Type B pancreatic cell (in vitro differentiated cells): ENCODE data around the gene GRIN1. TPM values are rescaled to one million over a fixed set of nuclear protein-coding genes. Genes with fewer than 3 reads are reported as not detected.

Experiments used
- DNase-seq: peaks from one replicate; pipeline ENCODE4 v3.0.0; 2021; ENCODE audit warnings: mixed read lengths; ENCODE audit not compliant: unreplicated experiment; ENCODE audit errors: extremely low spot score
- H3K27ac Mint-ChIP-seq: 2 replicates; pipeline ENCODE4 v1.8.0; 2021; ENCODE audit warnings: mild to moderate bottlenecking, mixed read lengths
- H3K27me3 Mint-ChIP-seq: 2 replicates; pipeline ENCODE4 v1.8.0; 2021; ENCODE audit warnings: mixed read lengths
- H3K36me3 Mint-ChIP-seq: 2 replicates; pipeline ENCODE4 v1.8.0; 2021; ENCODE audit warnings: mixed read lengths
- H3K4me1 Mint-ChIP-seq: one replicate; pipeline ENCODE4 v1.8.0; 2021; ENCODE audit warnings: mixed read lengths; ENCODE audit not compliant: unreplicated experiment
- H3K4me3 Mint-ChIP-seq: 2 replicates; pipeline ENCODE4 v1.8.0; 2021; ENCODE audit warnings: mild to moderate bottlenecking, mixed read lengths
- H3K9me3 Mint-ChIP-seq: 2 replicates; pipeline ENCODE4 v1.8.0; 2021; ENCODE audit warnings: mixed read lengths
- CTCF ChIP-seq: fragments of 200-600 bp; sonication (generic); conservative IDR thresholded peaks from 2 replicates; pipeline ENCODE4 v1.5.0; 2021; ENCODE audit warnings: antibody characterized with exemption, mild to moderate bottlenecking
- total RNA-seq: library from RNA; stranded (reverse); gene quantifications from 2 replicates; pipeline ENCODE4 v1.2.1, GENCODE V29; 2021; ENCODE audit warnings: low replicate concordance

GRIN1 gene
- total RNA-seq, 1 donor from 2014 or later: 0.94 TPM

- TF ChIP-seq CTCF: no peak
- H3K4me1 Mint-ChIP-seq: no peaks in the 10 kb centered on the region
- no peak overlapping the region for H3K27ac Mint-ChIP-seq
- no peaks in the 10 kb centered on the region for H3K9me3 Mint-ChIP-seq
- H3K27me3 Mint-ChIP-seq: peaks cover 78% of the 10 kb centered on the region
- DNase-seq: no peak
- H3K4me3 Mint-ChIP-seq: peak overlapping the region; percentile 74
- H3K36me3 Mint-ChIP-seq: no peaks in the 10 kb centered on the region
These were observed 23.8 kb downstream of the GRIN1 start for GRCh38 chr9:137162505-137163364.

- H3K27me3 Mint-ChIP-seq: peaks cover 73% of the 10 kb centered on the region
- DNase-seq: no peak
- no peaks in the 10 kb centered on the region for H3K9me3 Mint-ChIP-seq
- no peak for TF ChIP-seq CTCF
- H3K36me3 Mint-ChIP-seq: no peaks in the 10 kb centered on the region
- no peak overlapping the region for H3K27ac Mint-ChIP-seq
- H3K4me1 Mint-ChIP-seq: no peaks in the 10 kb centered on the region
- peak overlapping the region; percentile 60 for H3K4me3 Mint-ChIP-seq
These were observed 24.4 kb downstream of the GRIN1 start for GRCh38 chr9:137163365-137163715.

GRCh38 chr9:137163805-137164204 is 24.9 kb downstream of the GRIN1 start:
- H3K4me3 Mint-ChIP-seq: peak overlapping the region; percentile 60
- H3K4me1 Mint-ChIP-seq: no peaks in the 10 kb centered on the region
- H3K27ac Mint-ChIP-seq: no peak overlapping the region
- H3K9me3 Mint-ChIP-seq: no peaks in the 10 kb centered on the region
- no peak for TF ChIP-seq CTCF
- DNase-seq: no peak
- H3K27me3 Mint-ChIP-seq: peaks cover 68% of the 10 kb centered on the region
- H3K36me3 Mint-ChIP-seq: no peaks in the 10 kb centered on the region

GRCh38 chr9:137164370-137165249 is 25.7 kb downstream of the GRIN1 start:
- Mint-ChIP-seq H3K4me3 (no peak overlapping the region), H3K36me3 (no peaks in the 10 kb centered on the region), H3K27ac (no peak overlapping the region), H3K27me3 (peaks cover 60% of the 10 kb centered on the region), H3K4me1 (no peaks in the 10 kb centered on the region), H3K9me3 (no peaks in the 10 kb centered on the region)
- no peak for TF ChIP-seq CTCF
- DNase-seq: no peak

GRCh38 chr9:137165250-137165836 is 26.4 kb downstream of the GRIN1 start:
- Mint-ChIP-seq H3K4me3 (no peak overlapping the region), H3K36me3 (no peaks in the 10 kb centered on the region), H3K9me3 (no peaks in the 10 kb centered on the region), H3K27ac (no peak overlapping the region), H3K27me3 (peaks cover 57% of the 10 kb centered on the region), H3K4me1 (no peaks in the 10 kb centered on the region)
- TF ChIP-seq CTCF: no peak
- DNase-seq: no peak
